ENCODE data around the gene KANSL1L. TPM values are rescaled to one million over a fixed set of nuclear protein-coding genes. Genes with fewer than 3 reads are reported as not detected.
A peak's percentile ranks its signal among the peaks of the same experiment; 100 is the strongest.

Gene KANSL1L, protein sequence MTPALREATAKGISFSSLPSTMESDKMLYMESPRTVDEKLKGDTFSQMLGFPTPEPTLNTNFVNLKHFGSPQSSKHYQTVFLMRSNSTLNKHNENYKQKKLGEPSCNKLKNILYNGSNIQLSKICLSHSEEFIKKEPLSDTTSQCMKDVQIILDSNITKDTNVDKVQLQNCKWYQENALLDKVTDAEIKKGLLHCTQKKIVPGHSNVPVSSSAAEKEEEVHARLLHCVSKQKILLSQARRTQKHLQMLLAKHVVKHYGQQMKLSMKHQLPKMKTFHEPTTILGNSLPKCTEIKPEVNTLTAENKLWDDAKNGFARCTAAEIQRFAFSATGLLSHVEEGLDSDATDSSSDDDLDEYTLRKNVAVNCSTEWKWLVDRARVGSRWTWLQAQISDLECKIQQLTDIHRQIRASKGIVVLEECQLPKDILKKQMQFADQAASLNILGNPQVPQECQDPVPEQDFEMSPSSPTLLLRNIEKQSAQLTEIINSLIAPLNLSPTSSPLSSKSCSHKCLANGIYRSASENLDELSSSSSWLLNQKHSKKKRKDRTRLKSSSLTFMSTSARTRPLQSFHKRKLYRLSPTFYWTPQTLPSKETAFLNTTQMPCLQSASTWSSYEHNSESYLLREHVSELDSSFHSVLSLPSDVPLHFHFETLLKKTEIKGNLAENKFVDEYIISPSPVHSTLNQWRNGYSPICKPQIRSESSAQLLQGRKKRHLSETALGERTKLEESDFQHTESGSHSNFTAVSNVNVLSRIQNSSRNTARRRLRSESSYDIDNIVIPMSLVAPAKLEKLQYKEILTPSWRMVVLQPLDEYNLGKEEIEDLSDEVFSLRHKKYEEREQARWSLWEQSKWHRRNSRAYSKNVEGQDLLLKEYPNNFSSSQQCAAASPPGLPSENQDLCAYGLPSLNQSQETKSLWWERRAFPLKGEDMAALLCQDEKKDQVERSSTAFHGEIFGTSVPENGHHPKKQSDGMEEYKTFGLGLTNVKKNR
- 5.3 TPM for polyA plus RNA-seq (2013, experiment 1 of 2)
- 4.3 TPM for polyA plus RNA-seq (2013, experiment 2 of 2)

DNA sequence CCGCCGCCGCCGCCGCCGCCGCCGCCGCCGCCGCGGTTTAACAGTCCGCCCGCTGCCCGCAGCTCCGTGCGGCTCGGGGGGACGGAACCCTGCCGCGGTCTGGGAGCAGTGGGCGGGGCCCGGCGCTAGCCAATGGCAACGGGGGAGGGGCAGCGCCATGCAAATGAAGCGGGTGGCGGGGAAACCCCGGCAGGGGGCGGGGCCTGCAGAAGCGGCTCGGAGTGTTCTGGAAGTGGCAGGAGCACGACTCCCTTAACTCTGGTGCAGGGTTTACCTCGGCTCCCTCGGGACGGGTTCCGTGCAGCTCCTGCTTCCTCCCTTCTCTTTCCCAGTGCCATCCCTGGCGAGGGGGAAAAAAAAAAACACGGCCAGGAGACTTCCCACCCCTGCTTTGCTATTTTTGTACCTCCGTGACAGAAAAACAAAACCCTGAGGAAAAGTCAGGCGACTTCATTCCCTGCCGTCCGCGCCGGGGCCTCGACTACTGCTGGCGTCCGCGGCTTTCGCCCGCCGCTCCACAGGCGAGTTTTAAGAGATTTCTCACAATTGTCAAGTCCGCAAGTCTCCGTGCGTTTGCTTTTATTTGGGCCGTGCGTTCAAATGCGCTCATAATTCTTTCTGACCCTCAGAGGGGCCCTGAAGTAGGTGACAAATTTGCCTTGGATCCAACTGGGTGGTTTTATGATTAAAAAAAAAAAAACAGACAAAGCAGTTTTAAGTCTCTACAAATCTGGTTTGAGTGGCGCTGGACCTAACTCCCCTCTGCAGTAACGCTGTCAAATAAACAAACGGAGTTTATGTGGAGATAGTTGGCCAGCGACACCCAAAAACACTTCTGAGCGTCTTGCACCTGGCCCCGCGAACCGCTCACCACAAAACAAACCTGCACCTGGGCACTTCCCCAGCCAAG, at the start of gene KANSL1L:
Gene KANSL1L, minus strand, starts transcription at position 101 of the 910 bp plus-strand sequence. CDS start 16,827 bp downstream, outside the sequence.
- Histone ChIP-seq H2BK12ac (ENCODE audit: low read length in 2 of 2) (peak within 1 kb of the TSS in 1 of 2 experiments; percentile 49), H2BK15ac (ENCODE audit: low read depth, poor library complexity, severe bottlenecking) (peak within 1 kb of the TSS; percentile 60), H3K4me3 (ENCODE audit: insufficient read depth in 1 of 2, low read depth in 1 of 2, low read length in 2 of 2) (peak within 1 kb of the TSS; percentile 73 to 86), H3K9ac (ENCODE audit: low read length) (peak within 1 kb of the TSS; percentile 98), H3K36me3 (ENCODE audit: control insufficient read depth in 1 of 2, insufficient read depth in 2 of 2, low read depth in 1 of 2, low read length in 2 of 2) (no peaks in the 10 kb centered on the region), H3K4ac (ENCODE audit: low read depth in 1 of 2, low read length in 2 of 2) (peak within 1 kb of the TSS; percentile 35 to 86), H3K18ac (ENCODE audit: low read depth in 1 of 2, low read length in 2 of 2) (peak within 1 kb of the TSS; percentile 84 to 99), H2AFZ (ENCODE audit: low read depth, low read length) (peak within 1 kb of the TSS; percentile 42), H2BK5ac (ENCODE audit: low read depth, low read length, poor library complexity, severe bottlenecking) (peak within 1 kb of the TSS; percentile 98), H3K27ac (ENCODE audit: low read length, poor library complexity, severe bottlenecking) (peak within 1 kb of the TSS; percentile 97), H3K4me2 (ENCODE audit: low read length, poor library complexity, severe bottlenecking) (peak within 1 kb of the TSS; percentile 97), H3K4me1 (ENCODE audit: control insufficient read depth, insufficient read depth, low read depth, low read length) (no peaks in the 10 kb centered on the region), H3K9me3 (ENCODE audit: control insufficient read depth, low read length) (no peaks in the 10 kb centered on the region), H2BK120ac (ENCODE audit: low read depth, low read length) (peak within 1 kb of the TSS; percentile 94), H3K79me1 (replicated peaks; ENCODE audit: low read length, poor library complexity, severe bottlenecking) (no peaks in the 10 kb centered on the region), H3K14ac (ENCODE audit: low read length in 2 of 2) (peak within 1 kb of the TSS in 1 of 2 experiments; percentile 99), H3K27me3 (ENCODE audit: control insufficient read depth in 1 of 2, insufficient read depth in 1 of 2, low read length in 2 of 2) (no peaks in the 10 kb centered on the region), H4K8ac (ENCODE audit: low read length) (peak within 1 kb of the TSS; percentile 81), H4K91ac (ENCODE audit: low read length) (peak within 1 kb of the TSS; percentile 97), H3K23ac (ENCODE audit: low read length in 2 of 2) (peak within 1 kb of the TSS in 1 of 2 experiments; percentile 48), H2AK5ac (ENCODE audit: low read length, severe bottlenecking) (no peak within 1 kb of the TSS)
- DNase-seq, result peak; percentile 97
- under 1% methylated on average over 60 of the region's 67 CpGs for WGBS

- Histone ChIP-seq H3K4me1 (ENCODE audit: control insufficient read depth, insufficient read depth, low read depth, low read length) (no peaks in the 10 kb centered on the region), H2BK5ac (ENCODE audit: low read depth, low read length, poor library complexity, severe bottlenecking) (no peak overlapping the region), H3K4ac (ENCODE audit: low read depth in 1 of 2, low read length in 2 of 2) (no peak overlapping the region), H3K9me3 (ENCODE audit: control insufficient read depth, low read length) (no peaks in the 10 kb centered on the region), H2BK15ac (ENCODE audit: low read depth, poor library complexity, severe bottlenecking) (no peak overlapping the region), H3K9ac (ENCODE audit: low read length) (no peak overlapping the region), H3K14ac (ENCODE audit: low read length in 2 of 2) (no peak overlapping the region), H3K79me1 (replicated peaks; ENCODE audit: low read length, poor library complexity, severe bottlenecking) (no peaks in the 10 kb centered on the region), H2AFZ (ENCODE audit: low read depth, low read length) (no peak overlapping the region), H3K27me3 (ENCODE audit: control insufficient read depth in 1 of 2, insufficient read depth in 1 of 2, low read length in 2 of 2) (no peaks in the 10 kb centered on the region), H3K27ac (ENCODE audit: low read length, poor library complexity, severe bottlenecking) (no peak overlapping the region), H4K8ac (ENCODE audit: low read length) (no peak overlapping the region), H3K4me3 (ENCODE audit: insufficient read depth in 1 of 2, low read depth in 1 of 2, low read length in 2 of 2) (no peak overlapping the region), H2BK120ac (ENCODE audit: low read depth, low read length) (no peak overlapping the region), H3K36me3 (ENCODE audit: control insufficient read depth in 1 of 2, insufficient read depth in 2 of 2, low read depth in 1 of 2, low read length in 2 of 2) (no peaks in the 10 kb centered on the region), H2BK12ac (ENCODE audit: low read length in 2 of 2) (no peak overlapping the region), H3K23ac (ENCODE audit: low read length in 2 of 2) (no peak overlapping the region), H2AK5ac (ENCODE audit: low read length, severe bottlenecking) (no peak overlapping the region), H3K4me2 (ENCODE audit: low read length, poor library complexity, severe bottlenecking) (no peak overlapping the region), H4K91ac (ENCODE audit: low read length) (no peak overlapping the region), H3K18ac (ENCODE audit: low read depth in 1 of 2, low read length in 2 of 2) (no peak overlapping the region)
- WGBS, result 42% methylated on average over 1 of the region's 1 CpG
- DNase-seq, result no peak
These were observed 43.9 kb upstream of the KANSL1L start for GRCh38 chr2:210215120-210215519.

GRCh38 chr2:210210185-210210584, 39.0 kb upstream of the KANSL1L start:
- no peaks in the 10 kb centered on the region for H3K36me3 ChIP-seq (ENCODE audit: control insufficient read depth in 1 of 2, insufficient read depth in 2 of 2, low read depth in 1 of 2, low read length in 2 of 2)
- no peak overlapping the region for H3K18ac ChIP-seq (ENCODE audit: low read depth in 1 of 2, low read length in 2 of 2)

More at GRCh38 chr2:210210185-210210584, 39.0 kb upstream of the KANSL1L start:
- Histone ChIP-seq H3K23ac (ENCODE audit: low read length in 2 of 2) (no peak overlapping the region), H3K4me2 (ENCODE audit: low read length, poor library complexity, severe bottlenecking) (no peak overlapping the region), H2BK12ac (ENCODE audit: low read length in 2 of 2) (no peak overlapping the region), H3K4me1 (ENCODE audit: control insufficient read depth, insufficient read depth, low read depth, low read length) (no peaks in the 10 kb centered on the region), H3K9ac (ENCODE audit: low read length) (no peak overlapping the region), H3K14ac (ENCODE audit: low read length in 2 of 2) (no peak overlapping the region), H3K9me3 (ENCODE audit: control insufficient read depth, low read length) (no peaks in the 10 kb centered on the region), H2BK15ac (ENCODE audit: low read depth, poor library complexity, severe bottlenecking) (no peak overlapping the region), H3K79me1 (replicated peaks; ENCODE audit: low read length, poor library complexity, severe bottlenecking) (no peaks in the 10 kb centered on the region), H4K8ac (ENCODE audit: low read length) (no peak overlapping the region), H3K4ac (ENCODE audit: low read depth in 1 of 2, low read length in 2 of 2) (no peak overlapping the region), H2BK5ac (ENCODE audit: low read depth, low read length, poor library complexity, severe bottlenecking) (no peak overlapping the region), H4K91ac (ENCODE audit: low read length) (no peak overlapping the region), H2BK120ac (ENCODE audit: low read depth, low read length) (no peak overlapping the region), H3K4me3 (ENCODE audit: insufficient read depth in 1 of 2, low read depth in 1 of 2, low read length in 2 of 2) (no peak overlapping the region), H3K27me3 (ENCODE audit: control insufficient read depth in 1 of 2, insufficient read depth in 1 of 2, low read length in 2 of 2) (no peaks in the 10 kb centered on the region), H3K27ac (ENCODE audit: low read length, poor library complexity, severe bottlenecking) (no peak overlapping the region), H2AFZ (ENCODE audit: low read depth, low read length) (no peak overlapping the region), H2AK5ac (ENCODE audit: low read length, severe bottlenecking) (no peak overlapping the region)
- DNase-seq, result no peak
- 83% methylated on average over 1 of the region's 1 CpG for WGBS

All from mesenchymal stem cell (in vitro differentiated cells and primary cell).